ENCODE measurements around the gene ATP8A2. TPM values are rescaled to one million over a fixed set of nuclear protein-coding genes. Genes with fewer than 3 reads are reported as not detected.

The ATP8A2 gene
- total RNA-seq, 1 donor from 2014 or later: not detected

DNA sequence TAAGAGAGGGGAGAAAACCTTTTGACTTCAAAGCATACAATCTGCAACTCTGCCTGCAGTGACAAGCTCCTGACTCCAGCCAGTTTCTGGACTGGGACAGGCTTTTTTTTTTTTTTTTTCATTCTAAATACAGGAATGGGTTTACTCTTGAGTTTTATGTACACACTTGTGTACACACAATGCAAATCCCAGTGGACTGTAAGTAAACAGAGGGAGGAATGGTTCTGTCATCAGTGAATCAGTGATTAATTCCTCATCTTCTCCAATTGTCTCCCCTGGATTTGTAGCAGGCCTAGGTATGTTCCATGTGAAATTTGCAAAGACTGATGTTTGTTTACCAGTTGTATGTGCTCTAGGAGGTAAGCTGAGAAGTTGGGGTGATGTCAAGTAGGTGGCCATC lies 495.3 kb downstream of the ATP8A2 start:
- H3K36me3 ChIP-seq (ENCODE audit: control insufficient read depth, insufficient read depth, low read length): no peaks in the 10 kb centered on the region
- DNase-seq (ENCODE audit: low read depth): peak; percentile 21
- no peaks in the 10 kb centered on the region for H3K27me3 ChIP-seq (ENCODE audit: control insufficient read depth, insufficient read depth, low read length)
- FAIRE-seq: no peak
- no peak overlapping the region for H3K4me3 ChIP-seq (ENCODE audit: low read depth, low read length)
- TF ChIP-seq, protein P1, sequence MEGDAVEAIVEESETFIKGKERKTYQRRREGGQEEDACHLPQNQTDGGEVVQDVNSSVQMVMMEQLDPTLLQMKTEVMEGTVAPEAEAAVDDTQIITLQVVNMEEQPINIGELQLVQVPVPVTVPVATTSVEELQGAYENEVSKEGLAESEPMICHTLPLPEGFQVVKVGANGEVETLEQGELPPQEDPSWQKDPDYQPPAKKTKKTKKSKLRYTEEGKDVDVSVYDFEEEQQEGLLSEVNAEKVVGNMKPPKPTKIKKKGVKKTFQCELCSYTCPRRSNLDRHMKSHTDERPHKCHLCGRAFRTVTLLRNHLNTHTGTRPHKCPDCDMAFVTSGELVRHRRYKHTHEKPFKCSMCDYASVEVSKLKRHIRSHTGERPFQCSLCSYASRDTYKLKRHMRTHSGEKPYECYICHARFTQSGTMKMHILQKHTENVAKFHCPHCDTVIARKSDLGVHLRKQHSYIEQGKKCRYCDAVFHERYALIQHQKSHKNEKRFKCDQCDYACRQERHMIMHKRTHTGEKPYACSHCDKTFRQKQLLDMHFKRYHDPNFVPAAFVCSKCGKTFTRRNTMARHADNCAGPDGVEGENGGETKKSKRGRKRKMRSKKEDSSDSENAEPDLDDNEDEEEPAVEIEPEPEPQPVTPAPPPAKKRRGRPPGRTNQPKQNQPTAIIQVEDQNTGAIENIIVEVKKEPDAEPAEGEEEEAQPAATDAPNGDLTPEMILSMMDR (IDR thresholded peaks at IDR 0.05; ENCODE audit: insufficient read depth, low read length, severe bottlenecking): no peak

DNA sequence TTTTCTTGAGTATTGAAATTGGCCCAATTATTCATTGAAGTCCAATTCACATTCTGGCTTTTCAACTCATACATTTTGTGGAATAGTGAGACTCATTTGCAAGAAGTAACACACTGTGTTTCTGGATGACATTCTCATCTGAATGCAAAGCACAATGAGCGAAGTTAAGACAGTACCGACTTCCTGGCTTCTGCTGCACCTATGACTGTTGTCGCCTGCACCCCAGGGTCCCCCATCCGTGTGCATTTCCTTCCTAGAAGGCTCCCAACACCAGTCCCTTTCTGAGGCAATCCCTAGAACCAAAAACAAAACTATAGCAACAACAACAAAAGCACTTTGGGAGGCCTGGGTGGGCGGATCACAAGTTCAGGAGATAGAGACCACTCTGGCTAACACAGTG lies 496.7 kb downstream of the ATP8A2 start:
- no peak overlapping the region for H3K4me3 ChIP-seq (ENCODE audit: low read depth, low read length)
- no peaks in the 10 kb centered on the region for H3K36me3 ChIP-seq (ENCODE audit: control insufficient read depth, insufficient read depth, low read length)
- no peaks in the 10 kb centered on the region for H3K27me3 ChIP-seq (ENCODE audit: control insufficient read depth, insufficient read depth, low read length)
- DNase-seq (ENCODE audit: low read depth): no peak
- no peak for FAIRE-seq
- TF ChIP-seq, protein P1 (IDR thresholded peaks at IDR 0.05; ENCODE audit: insufficient read depth, low read length, severe bottlenecking): no peak

DNA sequence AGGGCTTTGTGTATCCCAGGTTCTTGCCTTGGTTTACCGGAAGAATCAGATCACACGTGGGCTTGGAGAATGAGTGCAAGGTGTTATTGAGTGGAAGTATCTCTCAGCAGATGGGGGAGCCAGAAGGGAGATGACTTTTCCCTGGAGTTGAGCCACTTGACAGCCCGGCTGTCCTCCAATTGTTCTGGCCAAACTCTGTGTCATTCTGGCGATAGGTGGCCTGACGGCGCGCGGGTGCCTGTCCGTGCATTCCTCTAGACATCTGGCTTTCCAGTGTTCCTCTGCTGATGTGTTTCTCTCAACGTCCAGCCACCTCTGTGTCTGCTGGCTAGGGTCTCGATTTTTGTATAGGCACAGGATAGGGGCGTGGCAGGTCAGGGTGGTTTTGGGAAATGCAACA lies 498.2 kb downstream of the ATP8A2 start:
- TF ChIP-seq, protein P1 (IDR thresholded peaks at IDR 0.05; ENCODE audit: insufficient read depth, low read length, severe bottlenecking): no peak
- Histone ChIP-seq H3K36me3 (ENCODE audit: control insufficient read depth, insufficient read depth, low read length) (no peaks in the 10 kb centered on the region), H3K4me3 (ENCODE audit: low read depth, low read length) (no peak overlapping the region), H3K27me3 (ENCODE audit: control insufficient read depth, insufficient read depth, low read length) (no peaks in the 10 kb centered on the region)
- DNase-seq (ENCODE audit: low read depth): no peak
- FAIRE-seq: no peak

DNA sequence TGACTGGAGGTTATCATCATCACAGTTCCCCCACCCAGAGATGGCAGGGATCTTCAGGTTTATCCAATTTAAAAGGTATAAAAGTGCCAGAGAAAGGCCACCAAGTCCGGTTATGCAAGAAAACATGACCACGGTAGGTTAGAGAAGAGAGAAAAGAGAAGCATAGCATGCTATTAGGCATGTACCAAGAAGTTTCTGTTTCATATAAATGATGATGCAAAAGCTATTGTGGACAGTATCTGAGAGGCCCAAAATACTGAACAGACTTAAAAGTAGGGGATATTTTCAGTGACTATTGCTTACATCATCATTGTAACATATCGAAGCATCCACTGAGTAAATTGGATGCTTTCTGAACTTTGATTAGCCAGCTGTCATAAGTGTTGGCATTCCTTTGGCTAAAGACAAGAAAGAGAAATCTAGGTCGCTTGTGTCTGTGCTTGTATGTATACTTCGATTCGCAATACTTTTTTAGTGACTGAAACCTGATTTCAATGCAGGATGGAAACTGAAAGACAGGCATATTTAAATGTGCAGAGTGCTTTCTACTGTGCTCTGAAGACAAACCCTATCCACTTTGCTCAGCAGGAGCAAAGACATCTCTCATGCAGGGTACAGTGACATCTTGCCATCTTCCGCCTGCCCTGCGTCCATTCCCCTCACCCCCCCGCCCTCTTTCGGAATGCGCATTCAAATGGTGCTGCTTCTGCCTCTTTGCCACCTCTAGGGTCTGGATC lies 499.8 kb downstream of the ATP8A2 start:
- no peak for DNase-seq (ENCODE audit: low read depth)
- Histone ChIP-seq H3K27me3 (ENCODE audit: control insufficient read depth, insufficient read depth, low read length) (no peaks in the 10 kb centered on the region), H3K4me3 (ENCODE audit: low read depth, low read length) (no peak overlapping the region), H3K36me3 (ENCODE audit: control insufficient read depth, insufficient read depth, low read length) (no peaks in the 10 kb centered on the region)
- FAIRE-seq: peak; percentile 77
- TF ChIP-seq, protein P1 (IDR thresholded peaks at IDR 0.05; ENCODE audit: insufficient read depth, low read length, severe bottlenecking): no peak

DNA sequence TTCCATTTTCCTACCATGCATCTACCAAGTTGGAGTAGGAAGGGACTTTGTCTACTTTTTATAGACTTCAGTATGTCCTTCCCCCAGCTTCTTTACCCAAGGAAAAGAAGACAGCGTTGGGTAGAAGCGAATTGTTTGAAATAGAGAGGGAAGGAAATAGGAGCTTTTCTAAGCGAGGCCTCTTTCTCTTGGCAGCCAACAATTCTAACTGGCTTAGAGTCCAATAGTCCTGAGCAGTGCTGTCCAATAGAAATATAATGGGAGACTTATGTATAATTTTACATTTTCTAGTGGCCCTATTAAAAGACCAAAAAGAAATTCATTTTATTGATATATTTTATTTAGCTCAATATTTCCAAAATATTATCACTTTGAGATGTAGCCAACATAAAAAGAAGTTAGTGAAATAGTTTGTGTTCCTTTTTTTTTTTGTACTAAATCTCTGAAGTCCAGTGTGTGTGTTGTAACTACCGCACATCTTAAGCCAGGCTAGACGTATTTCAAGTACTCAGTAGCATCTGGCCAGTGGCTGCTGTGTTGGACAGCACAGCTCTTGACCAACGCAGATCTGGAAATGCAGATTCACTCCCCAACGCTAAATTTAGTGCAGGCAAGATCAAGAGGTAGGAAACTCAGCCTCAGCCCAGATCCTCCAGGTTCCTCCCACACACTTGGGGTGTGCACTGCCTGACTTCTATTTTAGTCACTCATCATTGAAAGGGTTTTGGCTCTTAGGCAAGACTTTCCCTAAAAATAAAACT lies 500.9 kb downstream of the ATP8A2 start:
- no peak overlapping the region for H3K4me3 ChIP-seq (ENCODE audit: low read depth, low read length)
- FAIRE-seq: no peak
- TF ChIP-seq, protein P1 (IDR thresholded peaks at IDR 0.05; ENCODE audit: insufficient read depth, low read length, severe bottlenecking): no peak
- no peaks in the 10 kb centered on the region for H3K27me3 ChIP-seq (ENCODE audit: control insufficient read depth, insufficient read depth, low read length)
- H3K36me3 ChIP-seq (ENCODE audit: control insufficient read depth, insufficient read depth, low read length): no peaks in the 10 kb centered on the region
- no peak for DNase-seq (ENCODE audit: low read depth)
